G401.6 (cell line): ENCODE data around the gene STRIP2.
A peak's percentile ranks its signal among the peaks of the same experiment; 100 is the strongest.

Experiments
- FAIRE-seq: peaks from 2 replicates; lab custom pipeline; 2012; peaks lifted over from hg19 to GRCh38; lab: Jason Lieb, UNC

Gene STRIP2

DNA sequence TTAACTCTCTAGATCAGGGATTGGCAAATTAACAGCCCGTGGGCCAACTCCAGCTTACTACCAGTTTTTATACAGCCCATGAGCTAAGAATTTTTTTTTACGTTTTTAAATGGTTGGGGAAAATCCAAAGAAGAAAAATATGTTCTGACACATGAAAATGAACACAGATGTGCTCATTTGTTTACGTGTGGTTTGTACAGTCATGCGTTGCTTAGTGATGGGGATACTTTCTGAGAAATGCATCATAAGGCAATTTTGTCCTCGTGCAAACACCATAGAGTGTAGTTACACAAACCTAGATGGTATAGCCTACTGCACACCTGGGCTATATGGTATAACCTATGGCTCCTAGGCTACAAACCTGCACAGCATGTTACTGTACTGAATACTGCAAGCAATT, 59.8 kb downstream of the STRIP2 start:
- FAIRE-seq, result no peak

DNA sequence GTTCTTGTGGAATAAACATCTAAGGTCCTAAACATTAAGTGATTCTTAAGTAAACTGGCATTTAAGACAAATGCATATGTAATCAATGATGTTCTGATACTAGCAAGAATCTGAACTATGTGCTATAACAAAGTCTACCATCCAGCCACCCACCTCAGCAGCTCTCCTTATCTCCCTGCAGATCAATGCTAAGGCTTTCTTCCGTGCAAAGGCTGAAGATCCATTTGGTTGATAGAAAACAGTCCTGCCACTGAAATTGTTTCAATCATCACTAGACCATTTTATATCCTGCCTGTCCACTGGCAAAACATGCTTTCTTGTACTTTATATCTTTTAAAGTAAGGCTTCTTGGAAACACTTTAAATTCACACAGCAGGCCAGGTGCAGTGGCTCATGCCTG, 61.8 kb downstream of the STRIP2 start:
- FAIRE-seq, result no peak

DNA sequence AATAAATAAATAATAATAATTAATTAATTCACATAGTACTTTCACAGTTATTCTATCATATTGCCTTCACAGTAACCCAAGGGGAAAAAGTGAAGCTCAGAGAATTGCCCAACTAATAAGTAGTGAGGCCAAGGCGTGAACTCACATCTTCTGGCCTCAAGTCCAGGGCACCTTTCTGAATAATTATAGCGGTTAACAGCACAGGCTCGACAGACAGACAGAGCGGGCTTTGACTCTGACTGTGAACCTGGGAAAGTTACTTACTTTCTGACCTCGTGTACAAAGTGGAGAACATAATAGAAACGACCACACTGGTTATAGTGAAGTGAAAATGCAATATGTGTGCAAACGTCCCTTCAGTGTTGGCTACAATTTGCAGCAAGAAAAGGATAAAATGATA, 62.4 kb downstream of the STRIP2 start:
- no peak for FAIRE-seq

DNA sequence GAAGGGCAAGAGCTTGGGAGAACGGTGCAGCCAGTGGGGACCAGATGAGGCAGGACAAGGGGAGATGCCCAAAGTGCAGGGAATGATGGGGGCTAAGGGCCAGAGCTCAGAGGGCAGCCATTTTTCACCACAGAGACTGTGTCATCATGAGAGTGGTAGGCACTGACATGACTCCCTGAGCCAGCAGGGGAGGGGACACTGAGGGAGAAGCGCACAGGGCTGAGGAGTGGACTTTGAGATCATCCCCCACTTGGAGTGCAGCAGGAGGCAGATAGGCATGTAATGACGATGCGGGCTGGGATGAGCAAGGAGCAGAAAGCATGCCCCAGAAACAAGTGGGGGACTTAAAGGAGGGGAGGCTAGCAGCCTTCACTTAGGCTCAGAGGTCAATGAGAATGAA, 62.9 kb downstream of the STRIP2 start:
- no peak for FAIRE-seq

DNA sequence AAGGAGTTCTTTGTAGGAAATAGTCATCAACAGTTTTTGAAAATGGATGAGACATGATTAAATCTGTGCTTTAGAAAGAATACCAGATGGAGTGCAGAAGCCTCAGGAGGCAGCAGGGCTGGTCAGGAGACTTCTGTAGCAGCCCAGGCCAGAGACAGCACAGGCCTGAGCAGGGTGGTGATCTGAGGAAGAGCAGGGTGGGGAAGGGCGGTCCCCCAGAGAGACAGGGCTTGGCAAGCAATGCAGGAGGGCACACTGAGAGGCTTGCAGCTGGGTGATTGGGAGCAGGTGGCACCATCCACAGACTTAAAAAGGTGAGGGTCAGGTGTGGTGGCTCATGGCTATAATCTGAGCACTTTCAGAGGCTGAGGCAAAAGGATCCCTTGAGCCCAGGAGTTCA, 63.8 kb downstream of the STRIP2 start:
- no peak for FAIRE-seq

DNA sequence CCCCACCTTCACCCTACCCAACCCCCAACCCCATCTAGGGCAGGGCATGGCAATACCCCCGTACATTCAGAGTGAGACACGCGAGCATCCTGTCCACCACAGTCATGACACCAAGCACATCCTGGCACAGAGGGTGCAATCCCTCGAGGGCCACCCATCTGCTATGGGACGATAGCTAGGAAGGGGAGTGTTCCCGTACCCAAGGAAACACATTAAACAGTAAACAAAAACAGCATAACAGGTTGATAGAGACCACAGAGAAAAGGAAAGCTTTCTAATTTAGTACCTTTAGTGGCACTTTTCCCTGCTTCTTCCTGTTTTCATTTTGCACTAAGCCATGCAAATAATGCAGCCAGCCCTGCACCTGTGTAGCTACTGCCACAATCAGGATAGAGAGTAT, 65.8 kb downstream of the STRIP2 start:
- no peak for FAIRE-seq

DNA sequence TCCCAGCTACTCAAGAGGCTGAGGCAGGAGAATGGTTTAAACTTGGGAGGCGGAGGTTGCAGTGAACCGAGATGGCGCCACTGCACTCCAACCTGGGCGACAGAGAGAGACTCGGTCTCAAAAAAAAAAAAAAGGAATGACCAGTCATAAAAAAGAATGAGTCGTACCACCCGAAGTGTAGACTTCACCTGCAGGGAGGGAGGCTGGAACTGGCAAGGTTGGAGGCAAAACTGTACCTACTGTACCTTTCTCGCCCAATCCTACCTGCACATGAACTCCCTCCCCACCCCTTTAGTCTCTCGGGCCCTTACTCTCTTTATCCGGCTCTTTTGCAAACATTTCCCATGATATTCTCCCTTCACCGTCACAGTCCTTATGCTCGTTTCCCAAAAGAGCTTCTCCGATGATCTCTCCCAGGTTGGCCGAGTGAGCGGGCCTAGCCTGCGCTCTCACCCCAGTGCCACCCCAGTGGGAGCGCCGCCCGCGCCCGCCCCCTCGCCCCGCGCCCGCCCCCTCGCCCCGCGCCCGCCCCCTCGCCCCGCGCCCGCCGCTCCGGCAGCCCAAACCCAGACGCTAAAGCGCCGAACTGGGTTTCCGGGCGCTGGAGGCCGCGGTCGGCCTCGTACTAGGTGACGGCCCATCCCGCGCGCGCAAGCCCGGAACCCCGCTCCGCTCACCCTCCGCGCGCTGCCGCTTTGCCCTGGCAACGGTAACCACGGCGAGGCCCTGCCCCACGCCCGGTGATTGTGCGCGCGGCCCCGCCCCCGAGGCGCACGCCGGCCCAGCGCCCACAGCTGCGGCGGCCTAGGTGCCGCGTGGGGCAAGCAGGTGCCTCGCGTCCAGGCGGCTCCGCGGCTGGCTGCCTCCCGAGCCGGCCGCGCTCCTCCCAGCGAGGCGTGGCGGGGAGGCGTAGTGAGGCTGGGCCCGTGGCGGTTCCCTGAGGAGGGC, 67.8 kb downstream of the STRIP2 start, which contains the start of gene SMKR1:
SMKR1 (plus strand) TSS at position 772 of the 948 bp plus-strand sequence. CDS start 294 bp downstream, outside the sequence.
- no peak for FAIRE-seq

DNA sequence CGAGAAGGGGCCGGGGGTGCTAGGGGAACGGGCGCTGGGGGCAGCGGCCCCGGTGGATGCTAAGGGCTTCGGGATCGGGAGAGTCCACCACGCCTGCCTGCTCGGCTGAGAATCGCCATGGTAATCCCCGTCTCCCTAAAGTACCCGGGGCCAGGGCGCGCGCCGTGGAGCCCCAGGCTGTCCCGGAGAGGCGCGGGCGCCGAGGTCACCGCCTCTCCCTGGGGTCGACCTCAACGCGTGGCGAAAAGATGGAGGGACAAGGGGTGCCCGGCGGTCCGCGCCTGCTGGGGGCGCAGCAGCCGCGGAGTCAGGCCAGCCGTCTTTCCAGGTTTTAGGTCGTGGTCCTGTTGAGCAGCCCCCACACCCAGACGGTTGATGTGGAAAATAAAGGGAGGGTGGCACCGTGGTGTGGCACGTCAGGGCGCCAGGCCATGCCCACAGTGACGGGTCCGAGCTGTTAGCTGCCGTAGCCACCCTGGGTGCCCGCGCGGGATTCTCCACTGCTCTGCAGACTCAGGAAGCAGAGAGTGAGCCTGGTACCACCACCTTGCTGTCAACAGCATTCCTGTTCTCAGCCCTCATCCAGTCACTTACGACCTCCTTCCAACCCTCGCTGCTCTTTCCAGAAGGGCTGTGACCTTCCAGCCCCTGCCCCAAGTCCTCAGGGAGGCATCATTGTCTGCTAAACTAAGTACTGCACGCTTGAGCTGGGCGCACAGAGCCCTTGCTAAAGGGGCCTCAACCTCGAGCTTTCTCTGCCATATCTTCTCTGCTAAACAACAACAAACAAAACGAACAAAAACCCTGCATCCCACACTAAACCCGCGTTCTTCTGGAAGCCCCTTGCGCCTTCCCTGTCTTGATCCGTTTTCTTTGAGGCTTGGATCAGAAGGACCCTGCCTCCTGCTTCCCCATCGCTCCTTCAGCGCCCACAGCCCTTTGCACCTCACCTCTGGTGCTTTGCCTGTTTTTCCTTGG, 68.8 kb downstream of the STRIP2 start:
- FAIRE-seq, result no peak

DNA sequence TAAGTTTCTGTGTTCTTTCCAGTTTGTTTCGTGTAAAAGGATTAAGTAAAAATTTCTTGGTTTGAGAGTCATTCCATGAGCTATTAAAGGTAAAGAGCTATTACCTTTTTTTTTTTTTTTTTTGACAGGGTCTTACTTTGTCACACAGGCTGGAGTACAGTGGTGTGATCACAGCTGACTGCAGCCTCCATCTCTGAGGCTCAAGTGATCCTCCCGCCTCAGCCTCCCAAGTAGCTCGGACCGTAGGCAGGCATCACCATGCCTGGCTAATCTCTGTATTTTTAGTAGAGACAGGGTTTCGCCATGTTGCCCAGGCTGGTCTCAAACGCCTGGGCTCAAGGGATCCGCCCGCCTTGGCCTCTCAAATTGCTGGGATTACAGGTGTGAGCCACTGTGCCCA, 69.5 kb downstream of the STRIP2 start:
- no peak for FAIRE-seq

DNA sequence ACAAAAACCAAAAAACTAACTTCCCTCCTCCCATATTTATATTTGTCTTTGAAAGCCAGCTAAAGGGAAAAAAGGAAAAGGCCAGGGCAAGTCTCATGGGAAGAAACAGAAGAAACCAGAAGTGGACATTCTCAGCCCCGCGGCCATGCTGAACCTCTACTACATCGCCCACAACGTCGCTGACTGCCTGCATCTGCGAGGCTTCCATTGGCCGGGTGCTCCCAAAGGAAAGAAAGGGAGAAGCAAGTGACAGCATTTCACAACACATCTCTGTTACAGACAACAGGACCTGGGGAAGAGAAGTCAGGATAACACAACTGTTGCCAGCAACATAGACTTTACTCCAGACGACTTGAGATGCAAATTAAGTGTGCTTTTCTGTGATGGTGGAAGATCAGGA, 78.0 kb downstream of the STRIP2 start:
- FAIRE-seq, result no peak

DNA sequence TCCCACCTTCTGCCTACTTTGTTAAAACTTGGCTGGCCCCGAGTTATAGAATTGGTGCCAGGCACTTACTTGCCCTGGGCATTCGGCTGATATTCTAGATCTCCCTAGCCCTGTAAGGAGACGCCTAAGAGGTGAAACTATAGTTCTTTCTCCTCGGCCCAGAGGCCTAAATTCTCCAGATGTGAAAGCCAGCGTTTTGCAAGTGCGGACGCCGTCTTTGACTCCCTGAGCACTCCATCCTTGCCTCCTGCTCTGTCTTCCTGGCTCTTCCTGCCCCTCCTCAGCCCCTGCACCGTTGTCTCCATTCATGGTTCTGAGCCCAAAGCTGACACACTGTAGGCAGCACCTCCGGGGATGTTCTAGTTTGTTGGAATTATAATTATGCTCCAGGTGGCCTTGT, 79.3 kb downstream of the STRIP2 start:
- no peak for FAIRE-seq

DNA sequence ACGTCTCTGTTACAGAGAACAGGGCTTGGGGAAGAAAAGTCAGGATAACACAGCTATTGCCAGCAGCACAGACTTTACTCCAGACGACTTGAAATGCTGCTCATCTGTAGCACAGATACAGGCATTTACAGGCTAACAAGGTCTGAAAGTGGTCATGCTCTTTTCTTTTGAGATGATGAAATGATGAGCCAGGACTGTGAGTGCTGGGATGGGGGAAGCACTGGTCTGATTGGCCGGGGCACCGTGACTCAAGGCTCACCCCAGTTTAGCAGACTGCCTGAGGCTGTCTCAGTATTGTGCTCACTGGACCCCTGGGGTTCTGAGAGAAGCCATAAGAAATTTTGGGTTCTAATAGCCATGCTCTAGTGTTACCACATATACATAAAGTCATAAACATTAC, 80.5 kb downstream of the STRIP2 start:
- FAIRE-seq, result no peak

DNA sequence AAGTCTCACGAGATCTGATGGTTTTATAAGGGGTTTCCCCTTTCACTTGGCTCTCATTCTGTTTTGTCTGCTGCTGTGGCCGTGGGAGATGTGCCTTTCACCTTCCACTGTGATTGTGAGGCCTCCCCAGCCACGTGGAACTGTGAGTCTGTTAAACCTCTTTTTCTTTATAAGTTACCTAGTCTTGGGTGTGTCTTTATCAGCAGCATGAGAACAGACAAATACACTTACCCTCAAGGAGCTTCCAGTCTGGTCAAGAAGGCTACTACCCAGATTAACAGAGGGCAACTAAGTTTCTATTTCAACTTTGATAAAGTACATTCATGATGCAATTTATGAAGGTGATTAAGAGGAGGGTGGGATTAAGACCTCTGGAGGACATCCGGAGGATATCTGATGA, 81.1 kb downstream of the STRIP2 start:
- FAIRE-seq, result no peak

DNA sequence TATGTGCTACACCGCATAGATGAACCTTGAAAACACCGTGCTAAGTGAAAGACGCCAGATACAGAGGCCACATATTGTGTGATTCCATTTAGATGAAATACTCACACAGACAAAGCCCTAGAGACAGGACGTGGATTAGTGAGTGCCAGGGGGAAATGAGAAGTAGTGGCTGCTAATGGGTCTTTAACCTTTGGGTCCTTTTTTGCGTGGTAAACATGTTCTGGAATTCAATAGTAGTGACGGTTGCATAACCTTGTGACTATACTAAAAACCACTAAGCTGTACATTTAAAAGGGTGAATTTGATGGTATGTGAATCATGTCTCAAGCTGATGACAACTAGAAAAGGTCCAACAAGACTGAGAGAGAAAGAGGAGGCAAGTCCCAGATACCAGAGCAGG, 83.7 kb downstream of the STRIP2 start:
- FAIRE-seq, result no peak

DNA sequence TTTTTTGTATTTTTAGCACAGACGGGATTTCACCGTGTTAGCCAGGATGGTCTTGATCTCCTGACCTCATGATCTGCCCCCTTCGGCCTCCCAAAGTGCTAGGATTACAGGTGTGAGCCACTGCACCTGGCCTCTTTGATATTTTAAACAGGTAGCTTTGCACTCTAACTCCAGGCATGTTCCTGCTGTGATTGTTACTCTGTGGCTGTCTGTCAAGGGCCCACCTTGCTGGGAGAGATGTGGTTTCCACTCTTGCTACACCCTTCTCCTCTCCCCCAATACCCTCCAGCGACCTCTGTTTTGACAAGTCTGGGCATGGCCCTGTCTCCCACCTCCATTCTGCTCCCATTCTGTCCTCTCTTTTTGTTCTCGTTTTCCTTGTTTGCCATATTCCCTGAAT, 85.2 kb downstream of the STRIP2 start:
- no peak for FAIRE-seq

DNA sequence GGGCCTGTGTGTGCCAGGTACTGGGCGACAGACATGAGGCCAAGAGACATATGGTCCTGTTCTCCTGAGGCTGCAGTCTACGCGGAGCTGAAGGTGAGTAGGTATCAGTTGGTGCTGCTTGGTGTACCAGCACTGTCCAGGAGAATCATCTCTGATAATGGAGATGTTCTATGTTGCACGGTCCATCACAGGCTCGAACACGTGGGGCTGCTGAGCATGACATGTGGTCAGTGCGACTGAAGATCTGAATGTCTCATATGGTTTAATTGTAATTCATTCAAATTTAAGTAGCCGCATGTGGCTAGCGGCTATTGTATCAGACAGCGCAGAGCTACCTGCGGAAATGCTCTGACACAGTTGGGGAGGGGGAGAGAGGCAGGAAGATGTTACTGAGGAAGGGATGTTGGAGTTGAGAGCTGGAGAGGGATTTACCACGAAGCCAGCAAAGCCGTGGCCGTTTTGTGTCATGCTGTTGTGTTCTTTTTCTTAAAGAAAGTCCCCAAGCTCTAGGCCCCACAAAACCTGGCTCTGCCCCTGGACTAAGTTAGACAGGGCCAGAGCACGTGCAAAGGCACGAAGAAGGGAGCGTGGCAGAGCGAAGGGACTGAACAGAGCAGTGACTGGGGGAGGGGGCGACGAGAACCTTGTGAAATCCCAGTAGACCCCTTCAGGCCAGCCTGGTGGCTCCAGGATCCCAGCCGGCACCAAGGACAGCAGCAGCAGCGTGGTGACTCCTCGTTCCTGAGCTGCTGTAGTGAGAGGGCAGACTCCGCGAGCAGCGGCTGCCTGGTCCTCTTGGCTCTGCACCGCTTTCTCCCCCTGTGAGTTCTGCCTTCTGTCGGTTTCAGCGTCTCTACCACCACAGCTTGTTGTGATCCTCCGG, 88.1 kb downstream of the STRIP2 start:
- no peak for FAIRE-seq

DNA sequence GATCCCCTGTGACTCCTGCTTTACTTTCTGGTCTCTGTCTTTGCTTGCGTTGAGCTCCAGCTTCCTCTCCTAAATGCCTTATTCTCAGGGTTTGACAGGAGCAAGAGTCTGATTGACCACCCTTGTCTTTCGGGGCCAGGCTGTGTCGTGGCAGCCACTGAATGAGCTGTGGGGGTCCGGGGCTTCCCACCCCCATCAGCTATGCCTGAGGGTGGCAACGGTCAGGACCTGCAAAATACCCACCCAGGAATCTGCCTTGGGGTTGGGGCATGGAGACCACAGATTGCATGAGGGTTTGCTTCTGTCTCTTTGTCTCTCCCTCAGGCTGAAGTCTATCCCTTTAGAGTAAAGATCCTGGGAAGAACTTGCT, 88.7 kb downstream of the STRIP2 start:
- no peak for FAIRE-seq

DNA sequence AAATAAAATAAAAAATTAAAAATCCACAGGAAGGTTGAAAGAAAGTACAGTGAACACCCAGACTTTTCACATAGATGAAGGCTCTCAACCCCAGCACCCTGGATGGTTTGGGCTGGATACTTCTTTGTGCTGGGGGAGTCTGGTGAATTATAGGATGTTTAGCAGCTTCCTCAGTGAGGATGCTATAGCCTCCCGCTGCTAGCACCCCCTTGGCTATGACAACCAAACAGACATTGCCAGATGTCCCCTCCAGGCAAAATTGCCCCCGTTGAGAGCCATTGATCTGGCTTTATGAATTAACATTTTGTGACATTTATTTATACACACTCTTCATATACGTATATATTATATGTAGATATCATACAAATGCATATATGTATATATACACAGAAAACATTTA, 89.7 kb downstream of the STRIP2 start:
- FAIRE-seq, result no peak

DNA sequence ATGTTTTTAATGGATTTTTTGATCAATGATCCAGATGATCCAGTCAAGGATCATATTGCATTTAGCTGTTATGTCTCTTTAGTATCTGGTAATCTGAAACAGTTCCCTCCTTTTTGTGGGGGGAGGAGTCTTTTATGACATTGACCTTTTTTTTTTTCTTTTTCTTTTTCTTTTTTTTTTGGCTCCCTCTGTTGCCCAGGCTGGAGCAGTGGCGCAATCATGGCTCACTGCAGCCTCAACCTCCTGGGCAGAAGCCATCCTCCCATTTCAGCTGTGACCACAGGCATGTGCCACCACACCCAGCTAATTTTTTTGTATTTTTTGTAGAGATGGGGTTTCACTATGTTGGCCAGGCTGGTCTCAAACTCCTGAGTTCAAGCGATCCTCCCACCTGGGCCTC, 90.2 kb downstream of the STRIP2 start:
- FAIRE-seq, result peak; percentile 47

DNA sequence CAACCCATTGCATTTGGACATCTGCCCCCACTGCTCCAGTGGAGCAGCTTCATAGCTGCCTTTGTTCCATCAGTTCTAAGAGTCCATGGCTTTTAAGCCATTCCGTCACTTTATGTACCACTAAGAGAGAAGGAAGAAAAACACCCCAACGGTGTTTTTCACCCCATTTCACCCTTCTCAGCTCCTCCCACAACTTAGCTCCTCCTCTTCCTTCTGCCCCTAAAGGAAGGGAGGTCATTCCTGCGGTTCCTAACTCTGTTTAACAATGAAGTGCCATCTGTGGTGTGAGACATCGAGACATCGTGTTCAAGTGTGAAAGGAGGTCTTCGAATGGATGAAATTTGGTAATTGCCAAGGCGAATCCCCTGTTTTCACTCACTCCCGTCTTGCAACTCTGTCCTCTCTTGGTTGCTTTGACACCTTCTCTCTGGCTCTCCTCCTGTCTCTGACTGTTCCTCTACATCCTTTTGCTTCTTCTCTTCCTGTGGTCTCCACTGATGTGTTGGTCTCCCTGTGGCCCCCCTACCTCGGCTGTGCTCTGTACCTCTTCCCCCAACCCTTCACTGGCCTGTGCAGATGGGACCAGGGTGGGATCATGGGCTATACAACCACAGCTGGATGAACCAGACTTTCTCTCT, 91.1 kb downstream of the STRIP2 start:
- FAIRE-seq, result no peak

DNA sequence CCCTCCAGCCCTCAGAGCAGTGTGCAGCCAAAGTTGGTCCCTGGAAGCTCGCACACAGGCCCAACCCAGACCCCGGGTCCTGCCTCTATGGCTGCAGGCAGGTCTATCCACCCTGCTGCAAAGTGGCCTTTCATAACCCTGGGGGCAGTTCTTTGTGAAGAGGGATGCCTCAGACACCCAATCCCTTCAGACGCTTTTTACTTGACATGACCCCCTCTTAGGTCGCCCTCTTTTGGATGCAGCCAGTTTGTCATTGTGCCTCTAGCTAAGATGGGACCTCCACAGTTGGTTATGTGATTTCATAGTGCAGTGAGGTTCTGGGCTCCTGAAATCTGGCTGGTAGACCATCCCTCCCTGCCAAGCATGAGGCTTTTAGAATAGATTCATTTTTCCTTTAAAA, 95.4 kb downstream of the STRIP2 start:
- FAIRE-seq, result no peak
